BE2C (cell line): ENCODE data around the gene RAB21.

Experiments used
- DNase-seq: peaks from one replicate; pipeline ENCODE4 v3.0.0-alpha.2; 2020
- H3K27me3 ChIP-seq: fragments of 250-450 bp; sonication (Bioruptor Pico); 2 replicates; pipeline ENCODE4 v1.5.1; 2020; ENCODE audit warnings: mild to moderate bottlenecking
- H3K36me3 ChIP-seq: fragments of 250-450 bp; sonication (Bioruptor Pico); 2 replicates; pipeline ENCODE4 v1.5.1; 2020; ENCODE audit warnings: mild to moderate bottlenecking
- H3K4me1 ChIP-seq: fragments of 250-450 bp; sonication (Bioruptor Pico); 2 replicates; pipeline ENCODE4 v1.5.1; 2020
- H3K4me3 ChIP-seq: 2 replicates; pipeline ENCODE4 v1.5.1; 2011; ENCODE audit warnings: low read depth, low read length
- H3K9me3 ChIP-seq: fragments of 250-450 bp; sonication (Bioruptor Pico); 2 replicates; pipeline ENCODE4 v1.5.1; 2020
- TF ChIP-seq, protein P1 (sequence below): IDR thresholded peaks from 2 replicates; pipeline ENCODE4 v1.5.1; 2012; ENCODE audit warnings: mild to moderate bottlenecking, low read depth, low read length

RAB21 gene

DNA sequence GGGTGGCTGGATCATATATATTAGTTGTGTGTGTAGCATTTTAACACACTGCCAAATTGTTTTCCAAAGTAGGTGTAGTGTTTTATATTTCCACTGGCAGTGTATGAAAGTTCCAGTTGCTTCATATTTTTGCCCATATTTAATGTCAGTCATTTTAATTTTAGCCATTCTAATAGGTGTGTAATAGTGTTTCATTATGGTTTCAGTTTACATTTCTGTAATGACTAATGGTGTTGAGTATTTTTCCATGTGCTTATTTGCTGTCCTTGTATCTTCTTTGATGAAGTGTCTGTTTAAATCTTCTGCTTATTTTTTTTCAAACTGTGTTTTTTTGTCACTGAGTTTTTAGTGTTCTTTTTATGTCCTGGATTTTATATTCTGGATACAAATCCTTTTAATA lies 93.5 kb downstream of the RAB21 start:
- H3K27me3 ChIP-seq = no peaks in the 10 kb centered on the region
- DNase-seq = no peak
- no peaks in the 10 kb centered on the region; the same call in none of the 2 replicates for H3K36me3 ChIP-seq
- H3K4me1 ChIP-seq = peaks cover 3% of the 10 kb centered on the region; the same call in 1 of the 2 replicates
- H3K4me3 ChIP-seq = no peak overlapping the region
- H3K9me3 ChIP-seq = no peaks in the 10 kb centered on the region
- TF ChIP-seq, protein P1, sequence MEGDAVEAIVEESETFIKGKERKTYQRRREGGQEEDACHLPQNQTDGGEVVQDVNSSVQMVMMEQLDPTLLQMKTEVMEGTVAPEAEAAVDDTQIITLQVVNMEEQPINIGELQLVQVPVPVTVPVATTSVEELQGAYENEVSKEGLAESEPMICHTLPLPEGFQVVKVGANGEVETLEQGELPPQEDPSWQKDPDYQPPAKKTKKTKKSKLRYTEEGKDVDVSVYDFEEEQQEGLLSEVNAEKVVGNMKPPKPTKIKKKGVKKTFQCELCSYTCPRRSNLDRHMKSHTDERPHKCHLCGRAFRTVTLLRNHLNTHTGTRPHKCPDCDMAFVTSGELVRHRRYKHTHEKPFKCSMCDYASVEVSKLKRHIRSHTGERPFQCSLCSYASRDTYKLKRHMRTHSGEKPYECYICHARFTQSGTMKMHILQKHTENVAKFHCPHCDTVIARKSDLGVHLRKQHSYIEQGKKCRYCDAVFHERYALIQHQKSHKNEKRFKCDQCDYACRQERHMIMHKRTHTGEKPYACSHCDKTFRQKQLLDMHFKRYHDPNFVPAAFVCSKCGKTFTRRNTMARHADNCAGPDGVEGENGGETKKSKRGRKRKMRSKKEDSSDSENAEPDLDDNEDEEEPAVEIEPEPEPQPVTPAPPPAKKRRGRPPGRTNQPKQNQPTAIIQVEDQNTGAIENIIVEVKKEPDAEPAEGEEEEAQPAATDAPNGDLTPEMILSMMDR = no peak

DNA sequence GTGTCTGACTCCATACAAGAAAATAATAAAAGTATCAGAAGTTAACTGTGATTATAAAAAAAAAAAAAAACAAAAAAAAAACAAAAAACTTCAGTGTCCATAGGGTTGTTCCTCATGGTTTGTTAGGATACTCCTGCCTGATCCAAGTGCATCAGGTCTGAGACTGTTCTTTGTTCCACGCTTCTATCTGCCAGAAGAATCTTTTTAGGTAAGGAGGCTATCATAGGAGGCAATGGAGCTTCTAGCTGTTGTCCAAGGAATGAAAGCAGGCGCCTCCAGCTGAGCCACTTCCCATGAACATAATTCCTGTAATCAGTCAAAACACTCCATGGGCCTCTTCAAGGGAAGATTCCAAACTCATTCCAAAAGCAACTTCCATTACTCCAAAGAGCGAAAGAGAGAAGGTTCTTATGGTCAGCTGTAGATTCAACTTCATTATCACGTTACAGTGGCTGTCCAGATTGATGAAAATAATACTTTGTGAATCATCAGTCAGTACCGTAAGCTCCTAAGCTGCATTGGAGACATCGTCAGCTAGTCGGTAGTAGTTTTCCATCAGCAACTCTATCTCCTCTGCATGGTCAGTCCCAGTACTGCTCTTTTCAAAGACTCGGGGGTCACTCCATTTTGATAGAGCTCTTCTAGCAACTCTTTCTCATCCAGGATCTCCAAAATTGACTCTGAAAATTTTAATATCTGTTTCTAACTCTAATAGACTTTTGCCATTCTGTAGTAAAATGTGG lies 94.6 kb downstream of the RAB21 start:
- TF ChIP-seq, protein P1 = no peak
- H3K4me1 ChIP-seq = peaks cover 3% of the 10 kb centered on the region; the same call in 1 of the 2 replicates
- H3K27me3 ChIP-seq = no peaks in the 10 kb centered on the region
- H3K9me3 ChIP-seq = no peaks in the 10 kb centered on the region
- DNase-seq = no peak
- no peaks in the 10 kb centered on the region; the same call in none of the 2 replicates for H3K36me3 ChIP-seq
- no peak overlapping the region for H3K4me3 ChIP-seq
